Effector memory CD4-positive, alpha-beta T cell (primary cell): ENCODE measurements around the gene PIP4K2A.

ENCODE experiments used
- DNase-seq, 3 donors: peaks; one replicate each; pipeline ENCODE4 v3.0.0-alpha.2; 2020
- H3K27ac ChIP-seq: 2 replicates; pipeline ENCODE4 v1.7.0; 2013; ENCODE audit warnings: mild to moderate bottlenecking, low read length, moderate library complexity; ENCODE audit not compliant: insufficient read depth, poor library complexity, severe bottlenecking
- H3K27me3 ChIP-seq: replicated peaks from 2 replicates; pipeline ENCODE4 v1.7.0; 2013; ENCODE audit warnings: mild to moderate bottlenecking, low read length; ENCODE audit not compliant: insufficient read depth, control insufficient read depth, poor library complexity, severe bottlenecking
- H3K36me3 ChIP-seq: 2 replicates; pipeline ENCODE4 v1.7.0; 2013; ENCODE audit warnings: mild to moderate bottlenecking, low read length, moderate library complexity; ENCODE audit not compliant: control insufficient read depth, insufficient read depth
- H3K4me1 ChIP-seq: 2 replicates; pipeline ENCODE4 v1.7.0; 2013; ENCODE audit warnings: low read length, mild to moderate bottlenecking; ENCODE audit not compliant: control insufficient read depth, insufficient read depth, poor library complexity, severe bottlenecking
- H3K4me3 ChIP-seq: 2 replicates; pipeline ENCODE4 v1.7.0; 2013; ENCODE audit warnings: low read length, low read depth, mild to moderate bottlenecking; ENCODE audit not compliant: insufficient read depth, poor library complexity, severe bottlenecking
- H3K9me3 ChIP-seq: 2 replicates; pipeline ENCODE4 v1.7.0; 2013; ENCODE audit warnings: mild to moderate bottlenecking, low read length, moderate library complexity; ENCODE audit not compliant: control insufficient read depth

The PIP4K2A gene

GRCh38 chr10:22659866-22660265, 54.5 kb downstream of the PIP4K2A start:
- no peak for DNase-seq
- no peak overlapping the region for H3K27ac ChIP-seq
- H3K9me3 ChIP-seq = no peaks in the 10 kb centered on the region
- no peak overlapping the region for H3K4me3 ChIP-seq
- peaks cover 57% of the 10 kb centered on the region for H3K4me1 ChIP-seq
- H3K27me3 ChIP-seq = no peaks in the 10 kb centered on the region
- H3K36me3 ChIP-seq = no peaks in the 10 kb centered on the region

GRCh38 chr10:22658745-22659410, 55.5 kb downstream of the PIP4K2A start:
- Histone ChIP-seq H3K27ac (peak overlapping the region; percentile 50), H3K36me3 (no peaks in the 10 kb centered on the region), H3K4me1 (peaks cover 66% of the 10 kb centered on the region), H3K9me3 (no peaks in the 10 kb centered on the region), H3K27me3 (no peaks in the 10 kb centered on the region), H3K4me3 (no peak overlapping the region)
- DNase-seq = no peak

DNA sequence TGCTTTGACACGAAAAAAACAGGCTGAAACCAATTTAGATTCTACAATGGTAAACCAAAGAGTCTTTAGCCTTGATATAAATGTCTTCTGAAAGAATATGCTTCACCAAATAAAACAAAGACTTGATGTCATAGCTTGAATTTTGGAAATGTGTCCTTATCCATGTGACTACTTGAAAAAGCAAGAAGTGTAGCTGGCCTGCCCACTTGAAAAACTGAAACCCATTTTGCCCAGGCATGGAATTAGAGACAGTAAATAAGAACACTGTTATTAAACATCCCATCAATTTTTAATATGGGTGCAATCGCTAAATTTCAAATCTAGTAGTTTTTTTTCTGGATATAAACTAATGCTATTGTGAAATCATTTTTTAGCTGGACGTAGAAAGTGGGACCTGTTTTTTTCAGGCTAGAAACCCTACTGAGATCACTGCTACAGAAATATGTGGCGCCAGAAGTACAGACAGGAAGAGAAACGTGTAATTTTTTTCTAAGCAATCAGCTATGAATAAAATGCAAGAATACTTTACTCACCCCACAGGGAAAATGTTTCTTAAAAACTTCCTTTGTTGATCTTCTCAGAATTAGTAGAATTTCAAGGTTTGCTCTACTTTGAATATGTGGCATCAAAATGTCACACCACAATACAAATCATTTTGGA, 56.7 kb downstream of the PIP4K2A start:
- no peak for DNase-seq
- no peaks in the 10 kb centered on the region for H3K36me3 ChIP-seq
- H3K4me3 ChIP-seq = peak overlapping the region; percentile 13
- H3K27ac ChIP-seq = peak overlapping the region; percentile 50
- peaks cover 76% of the 10 kb centered on the region for H3K4me1 ChIP-seq
- H3K27me3 ChIP-seq = no peaks in the 10 kb centered on the region
- no peaks in the 10 kb centered on the region for H3K9me3 ChIP-seq

DNA sequence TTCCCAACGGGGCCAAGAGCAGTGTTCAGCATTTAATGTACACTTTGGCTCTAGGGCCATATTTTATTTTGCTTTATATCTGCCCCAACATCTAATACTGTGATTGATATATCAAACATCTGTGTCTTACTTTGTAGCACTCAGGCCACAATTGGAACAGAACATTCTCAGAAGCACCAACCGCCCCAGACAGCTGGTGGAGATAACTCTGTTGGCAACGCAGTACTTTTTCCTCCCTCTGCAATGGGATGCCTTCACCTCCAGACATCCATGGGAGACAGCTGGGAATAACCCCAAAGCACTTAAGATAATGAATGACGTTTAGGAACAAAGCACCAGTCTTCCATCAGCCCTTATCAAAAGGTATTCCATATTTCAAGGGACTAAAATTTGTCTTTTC, 57.4 kb downstream of the PIP4K2A start:
- H3K4me3 ChIP-seq = peak overlapping the region; percentile 13
- no peaks in the 10 kb centered on the region for H3K9me3 ChIP-seq
- DNase-seq = no peak
- peaks cover 76% of the 10 kb centered on the region for H3K4me1 ChIP-seq
- no peaks in the 10 kb centered on the region for H3K36me3 ChIP-seq
- no peaks in the 10 kb centered on the region for H3K27me3 ChIP-seq
- H3K27ac ChIP-seq = peak overlapping the region; percentile 31

DNA sequence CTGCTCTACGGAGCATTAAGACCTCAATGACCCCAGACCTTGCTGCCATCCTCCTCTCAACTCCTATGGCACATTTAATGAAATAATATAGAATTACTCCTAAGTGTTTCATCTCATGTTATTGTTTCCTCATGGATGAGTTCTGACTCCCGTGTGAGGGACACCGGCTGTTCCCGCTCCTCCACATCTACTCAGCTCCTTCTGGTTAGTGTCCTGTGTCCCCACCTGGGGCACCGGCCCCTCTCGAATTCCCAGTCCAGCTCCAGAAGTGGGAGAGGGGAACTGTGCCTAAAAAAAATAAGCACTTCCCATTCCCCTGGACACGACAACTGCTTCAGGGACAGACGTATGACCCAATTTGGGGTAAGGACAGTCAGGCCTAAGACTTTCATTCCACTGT, 58.3 kb downstream of the PIP4K2A start:
- H3K9me3 ChIP-seq = no peaks in the 10 kb centered on the region
- DNase-seq = no peak
- no peak overlapping the region for H3K4me3 ChIP-seq
- no peaks in the 10 kb centered on the region for H3K36me3 ChIP-seq
- H3K4me1 ChIP-seq = peaks cover 84% of the 10 kb centered on the region
- H3K27me3 ChIP-seq = no peaks in the 10 kb centered on the region
- peak overlapping the region; percentile 70 for H3K27ac ChIP-seq

DNA sequence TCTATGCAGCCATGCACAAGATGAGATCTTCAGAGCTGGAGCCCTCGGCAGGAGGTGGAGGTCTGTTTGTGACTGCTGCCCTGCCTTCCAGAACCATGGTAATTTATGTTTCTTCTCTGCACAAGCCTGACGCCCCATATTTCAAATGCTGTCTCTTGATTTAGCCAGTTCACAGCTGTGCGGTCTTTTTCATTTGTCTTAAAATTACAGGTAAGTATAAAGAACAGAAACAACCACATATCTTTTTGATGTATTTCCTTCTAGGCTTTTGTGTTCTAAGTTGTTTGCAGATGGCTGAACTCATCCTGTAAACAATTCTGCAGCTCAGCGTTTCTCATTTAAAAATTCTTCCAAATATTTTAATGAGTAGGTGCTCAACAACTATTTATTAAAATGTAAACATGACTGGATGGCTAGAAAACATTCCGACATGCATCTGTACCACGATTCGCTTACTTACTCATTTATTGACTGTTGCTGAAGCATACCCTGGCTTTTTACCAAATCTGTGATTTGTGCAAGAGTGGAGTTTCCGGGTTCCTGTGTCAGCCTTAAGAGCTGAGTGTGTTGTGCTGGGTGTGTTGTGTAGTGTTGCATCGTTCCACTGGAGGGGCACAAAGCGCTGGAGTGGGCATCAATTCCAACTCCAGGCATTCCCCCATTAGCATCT, 58.9 kb downstream of the PIP4K2A start:
- peak in 1 of 3 donors; percentile 33 for DNase-seq
- H3K4me3 ChIP-seq = no peak overlapping the region
- peak overlapping the region; percentile 70 for H3K27ac ChIP-seq

GRCh38 chr10:22652988-22653481, 61.3 kb downstream of the PIP4K2A start:
- peaks cover 92% of the 10 kb centered on the region for H3K4me1 ChIP-seq
- H3K27ac ChIP-seq = peak overlapping the region; percentile 70
- DNase-seq = peak in 1 of 3 donors; percentile 19
- no peaks in the 10 kb centered on the region for H3K36me3 ChIP-seq
- H3K9me3 ChIP-seq = no peaks in the 10 kb centered on the region
- H3K27me3 ChIP-seq = no peaks in the 10 kb centered on the region
- no peak overlapping the region for H3K4me3 ChIP-seq

More for the DNA sequence above, 58.9 kb downstream of the PIP4K2A start:
- no peaks in the 10 kb centered on the region for H3K27me3 ChIP-seq
- no peaks in the 10 kb centered on the region for H3K36me3 ChIP-seq
- peaks cover 86% of the 10 kb centered on the region for H3K4me1 ChIP-seq
- no peaks in the 10 kb centered on the region for H3K9me3 ChIP-seq

DNA sequence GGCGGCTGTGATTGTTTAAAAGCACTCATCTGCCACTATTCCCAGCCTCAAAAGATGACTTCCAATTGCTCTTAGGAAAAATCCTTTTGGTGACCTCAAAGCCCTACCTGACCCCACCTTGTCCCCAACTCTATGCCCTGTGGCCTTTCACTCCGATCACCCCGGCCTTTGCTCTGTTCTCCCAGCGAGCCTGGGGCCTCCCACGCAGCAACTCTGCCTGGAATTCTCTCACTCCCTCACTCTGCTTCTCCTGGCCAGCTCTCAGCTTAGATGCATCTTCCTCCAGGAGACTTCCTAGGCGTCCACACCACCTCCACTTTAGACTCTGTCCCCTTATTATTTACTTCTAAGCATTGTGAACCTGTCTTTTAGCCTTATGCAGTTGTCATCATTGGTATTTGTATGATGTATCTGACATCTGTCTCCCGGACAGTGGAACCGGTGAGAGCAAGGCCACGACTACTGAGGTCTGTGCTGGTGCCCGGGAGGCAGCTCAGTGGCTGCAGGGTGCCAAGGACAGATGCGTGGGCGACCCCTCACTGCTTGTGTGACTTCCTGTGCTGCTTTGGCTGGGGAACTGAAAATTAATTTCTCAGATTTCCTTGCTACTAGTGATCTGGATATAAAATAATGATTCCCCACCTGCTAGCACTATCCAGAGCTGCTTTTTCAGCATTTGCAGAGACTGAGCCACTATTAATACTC, 63.0 kb downstream of the PIP4K2A start:
- no peaks in the 10 kb centered on the region for H3K36me3 ChIP-seq
- H3K4me3 ChIP-seq = no peak overlapping the region
- no peaks in the 10 kb centered on the region for H3K9me3 ChIP-seq
- peak overlapping the region; percentile 70 for H3K27ac ChIP-seq
- peaks cover 95% of the 10 kb centered on the region for H3K4me1 ChIP-seq
- no peak for DNase-seq
- no peaks in the 10 kb centered on the region for H3K27me3 ChIP-seq

- H3K9me3 ChIP-seq = no peaks in the 10 kb centered on the region
- H3K4me1 ChIP-seq = peaks cover 97% of the 10 kb centered on the region
- peak overlapping the region; percentile 70 for H3K27ac ChIP-seq
- no peaks in the 10 kb centered on the region for H3K27me3 ChIP-seq
- peak overlapping the region; percentile 22 for H3K4me3 ChIP-seq
- no peak for DNase-seq
- no peaks in the 10 kb centered on the region for H3K36me3 ChIP-seq
Measured at GRCh38 chr10:22649994-22650393, 64.4 kb downstream of the PIP4K2A start.
